Measurements from ENCODE around the gene PBX1. TPM values are rescaled to one million over a fixed set of nuclear protein-coding genes. Genes with fewer than 3 reads are reported as not detected.

PBX1 gene
- total and polyA plus RNA-seq, 2 of the 4 experiments (the other 2 are of a cell fraction), result 13.9 to 17.9 TPM

DNA sequence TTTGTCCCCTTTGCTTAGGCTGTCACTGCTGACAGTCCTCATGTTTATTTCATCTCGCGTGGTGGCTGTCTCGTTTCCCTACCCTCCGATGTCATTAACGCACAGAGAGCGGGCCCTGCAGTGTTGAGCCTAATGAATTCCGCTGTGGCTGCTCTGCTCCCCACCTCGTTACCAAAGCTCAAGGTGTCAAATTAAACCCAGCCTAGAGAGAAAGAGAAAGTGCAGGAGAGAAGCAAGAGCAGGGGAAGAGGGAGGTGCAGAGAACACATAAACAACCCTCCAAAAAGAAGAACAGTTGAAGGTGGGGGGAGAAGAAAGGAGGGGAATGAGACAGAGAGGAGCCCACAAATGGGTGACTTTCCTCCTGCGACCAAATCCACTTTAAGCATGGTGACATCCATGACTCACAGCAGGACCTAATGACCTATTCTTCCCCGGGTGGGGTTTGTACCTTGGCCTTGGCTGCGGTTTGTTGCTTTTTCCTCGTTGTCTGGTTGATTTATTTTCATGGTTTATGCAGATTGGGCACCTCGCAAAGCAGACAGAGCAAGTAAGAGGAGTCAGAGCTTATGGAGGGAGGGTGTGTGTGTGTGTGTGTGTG is 92.5 kb downstream of the PBX1 start:
- Histone ChIP-seq H3K4me1 (ENCODE audit: control insufficient read depth, insufficient read depth, low read length) (peaks cover 10% of the 10 kb centered on the region), H3K23ac (ENCODE audit: low read depth, low read length) (0 out of 2 replicates have a peak overlapping the region, but pooled peaks have one; percentile 11), H3K9ac (ENCODE audit: low read depth, low read length) (no peak overlapping the region), H2BK5ac (ENCODE audit: low read depth, low read length, poor library complexity, severe bottlenecking) (no peak overlapping the region), H4K20me1 (ENCODE audit: insufficient read depth, low read length) (peaks cover 6% of the 10 kb centered on the region; the same call in 1 of the 2 replicates), H2AFZ (replicated peaks; ENCODE audit: low read length, poor library complexity) (peak overlapping the region; percentile 34), H3K56ac (ENCODE audit: extremely low read depth, insufficient read depth, low read length) (no peak overlapping the region), H4K5ac (ENCODE audit: low read depth, low read length) (no peak overlapping the region), H3K4me2 (ENCODE audit: low read depth, low read length) (peak overlapping the region; percentile 44), H2AK9ac (replicated peaks; ENCODE audit: low read depth, low read length, poor library complexity) (peak overlapping the region; percentile 5), H3K79me1 (ENCODE audit: low read depth in 1 of 2, low read length in 2 of 2) (peaks cover 2 to 10% of the 10 kb centered on the region in 2 experiments; a peak in 2 of 4 replicates), H3K18ac (ENCODE audit: low read depth, low read length) (no peak overlapping the region), H2BK120ac (ENCODE audit: low read depth, low read length) (no peak overlapping the region), H3K27me3 (ENCODE audit: control insufficient read depth, insufficient read depth, low read length) (no peaks in the 10 kb centered on the region), H2AK5ac (ENCODE audit: low read depth, low read length) (0 out of 2 replicates have a peak overlapping the region, but pooled peaks have one; percentile 24), H3K36me3 (ENCODE audit: control insufficient read depth, insufficient read depth, low read length) (no peaks in the 10 kb centered on the region), H2BK15ac (ENCODE audit: low read depth, low read length) (no peak overlapping the region), H3K27ac (ENCODE audit: insufficient read depth, low read length) (no peak overlapping the region), H2BK20ac (ENCODE audit: low read depth, low read length) (no peak overlapping the region), H3K9me3 (ENCODE audit: control insufficient read depth, insufficient read depth, low read length) (no peaks in the 10 kb centered on the region), H4K8ac (ENCODE audit: low read depth in 2 of 2, low read length in 2 of 2) (no peak overlapping the region), H4K91ac (ENCODE audit: insufficient read depth, low read depth, low read length) (no peak overlapping the region), H3K14ac (replicated peaks; ENCODE audit: low read depth, low read length) (peak overlapping the region; percentile 53), H3K4ac (ENCODE audit: low read depth, low read length) (peak overlapping the region; percentile 13; the same call in 1 of the 2 replicates), H3K9me1 (ENCODE audit: insufficient read depth, low read length) (peaks cover 7% of the 10 kb centered on the region; the same call in 1 of the 2 replicates), H3K4me3 (ENCODE audit: insufficient read depth, low read depth, low read length) (no peak overlapping the region)
- dilution Hi-C loops (cut with HindIII; ENCODE audit: low sequenced_read_pairs, unreplicated experiment) (no loop called here), intact Hi-C loops (cut with micrococcal nuclease) (no loop called here), in situ Hi-C loops (cut with MboI; ENCODE audit: low sequenced_read_pairs) (no loop called here)
- ATAC-seq (ENCODE audit: low read depth) (peak; percentile 35), DNase-seq (peak; percentile 25)
- POLR2A ChIA-PET (ENCODE audit: unreplicated experiment), result no interaction called here
- CTCF ChIA-PET, result interaction anchor here (0.8 to 1.3 kb wide), 2 partner anchors 33 to 35 kb away, joined by 3 to 5 read pairs; no protein-coding TSS in a partner anchor
- BruUV-seq (replicated peaks), result no TSS peak
- WGBS, 2 experiments (ENCODE audit: extremely low coverage in 2 of 2, insufficient read length in 1 of 2), result 38% methylated on average over 3 of the region's 13 CpGs; no CpG with 5 or more reads in 1 of the 2 experiments
- TF ChIP-seq MAZ (IDR thresholded peaks at IDR 0.05; ENCODE audit: borderline replicate concordance, low read depth, low read length) (no peak), FOS (IDR thresholded peaks at IDR 0.05; ENCODE audit: low read depth, low read length) (no peak), NFE2L2 (IDR thresholded peaks at IDR 0.05; ENCODE audit: low read depth, low read length) (no peak), BHLHE40 (IDR thresholded peaks at IDR 0.05; ENCODE audit: low read depth, low read length) (no peak), CEBPB (IDR thresholded peaks at IDR 0.05; ENCODE audit: low read depth, low read length) (no peak), RCOR1 (IDR thresholded peaks at IDR 0.05; ENCODE audit: insufficient replicate concordance, low read length) (no peak), SMC3 (IDR thresholded peaks at IDR 0.05; ENCODE audit: low read depth, low read length) (no peak), RAD21 (IDR thresholded peaks at IDR 0.05; ENCODE audit: low read length) (no peak), POLR2A (IDR thresholded peaks at IDR 0.05; ENCODE audit: low read depth, low read length) (no peak), CHD1 (IDR thresholded peaks at IDR 0.05; ENCODE audit: low read depth, low read length) (no peak), RFX5 (IDR thresholded peaks at IDR 0.05; ENCODE audit: low read depth, low read length) (no peak), MAFK (IDR thresholded peaks at IDR 0.05; ENCODE audit: low read depth, low read length) (no peak)
- TF ChIP-seq, protein P1, sequence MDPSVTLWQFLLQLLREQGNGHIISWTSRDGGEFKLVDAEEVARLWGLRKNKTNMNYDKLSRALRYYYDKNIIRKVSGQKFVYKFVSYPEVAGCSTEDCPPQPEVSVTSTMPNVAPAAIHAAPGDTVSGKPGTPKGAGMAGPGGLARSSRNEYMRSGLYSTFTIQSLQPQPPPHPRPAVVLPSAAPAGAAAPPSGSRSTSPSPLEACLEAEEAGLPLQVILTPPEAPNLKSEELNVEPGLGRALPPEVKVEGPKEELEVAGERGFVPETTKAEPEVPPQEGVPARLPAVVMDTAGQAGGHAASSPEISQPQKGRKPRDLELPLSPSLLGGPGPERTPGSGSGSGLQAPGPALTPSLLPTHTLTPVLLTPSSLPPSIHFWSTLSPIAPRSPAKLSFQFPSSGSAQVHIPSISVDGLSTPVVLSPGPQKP (IDR thresholded peaks at IDR 0.05; ENCODE audit: borderline replicate concordance, low read depth, low read length), result no peak
- TF ChIP-seq, protein P2, sequence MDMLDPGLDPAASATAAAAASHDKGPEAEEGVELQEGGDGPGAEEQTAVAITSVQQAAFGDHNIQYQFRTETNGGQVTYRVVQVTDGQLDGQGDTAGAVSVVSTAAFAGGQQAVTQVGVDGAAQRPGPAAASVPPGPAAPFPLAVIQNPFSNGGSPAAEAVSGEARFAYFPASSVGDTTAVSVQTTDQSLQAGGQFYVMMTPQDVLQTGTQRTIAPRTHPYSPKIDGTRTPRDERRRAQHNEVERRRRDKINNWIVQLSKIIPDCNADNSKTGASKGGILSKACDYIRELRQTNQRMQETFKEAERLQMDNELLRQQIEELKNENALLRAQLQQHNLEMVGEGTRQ (IDR thresholded peaks at IDR 0.05; ENCODE audit: low read depth, low read length), result no peak
- TF ChIP-seq, protein P3, sequence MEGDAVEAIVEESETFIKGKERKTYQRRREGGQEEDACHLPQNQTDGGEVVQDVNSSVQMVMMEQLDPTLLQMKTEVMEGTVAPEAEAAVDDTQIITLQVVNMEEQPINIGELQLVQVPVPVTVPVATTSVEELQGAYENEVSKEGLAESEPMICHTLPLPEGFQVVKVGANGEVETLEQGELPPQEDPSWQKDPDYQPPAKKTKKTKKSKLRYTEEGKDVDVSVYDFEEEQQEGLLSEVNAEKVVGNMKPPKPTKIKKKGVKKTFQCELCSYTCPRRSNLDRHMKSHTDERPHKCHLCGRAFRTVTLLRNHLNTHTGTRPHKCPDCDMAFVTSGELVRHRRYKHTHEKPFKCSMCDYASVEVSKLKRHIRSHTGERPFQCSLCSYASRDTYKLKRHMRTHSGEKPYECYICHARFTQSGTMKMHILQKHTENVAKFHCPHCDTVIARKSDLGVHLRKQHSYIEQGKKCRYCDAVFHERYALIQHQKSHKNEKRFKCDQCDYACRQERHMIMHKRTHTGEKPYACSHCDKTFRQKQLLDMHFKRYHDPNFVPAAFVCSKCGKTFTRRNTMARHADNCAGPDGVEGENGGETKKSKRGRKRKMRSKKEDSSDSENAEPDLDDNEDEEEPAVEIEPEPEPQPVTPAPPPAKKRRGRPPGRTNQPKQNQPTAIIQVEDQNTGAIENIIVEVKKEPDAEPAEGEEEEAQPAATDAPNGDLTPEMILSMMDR (conservative IDR thresholded peaks at IDR 0.05; ENCODE audit: low read depth, low read length), result no peak
